HG03066 (cell line): ENCODE data around the gene ATXN7L1.

Experiments
- ATAC-seq: cut with Tn5 transposase; IDR thresholded peaks from one replicate; pipeline ENCODE4 v1.9.1; 2021; ENCODE audit warnings: low read depth; ENCODE audit not compliant: unreplicated experiment

Gene ATXN7L1

DNA sequence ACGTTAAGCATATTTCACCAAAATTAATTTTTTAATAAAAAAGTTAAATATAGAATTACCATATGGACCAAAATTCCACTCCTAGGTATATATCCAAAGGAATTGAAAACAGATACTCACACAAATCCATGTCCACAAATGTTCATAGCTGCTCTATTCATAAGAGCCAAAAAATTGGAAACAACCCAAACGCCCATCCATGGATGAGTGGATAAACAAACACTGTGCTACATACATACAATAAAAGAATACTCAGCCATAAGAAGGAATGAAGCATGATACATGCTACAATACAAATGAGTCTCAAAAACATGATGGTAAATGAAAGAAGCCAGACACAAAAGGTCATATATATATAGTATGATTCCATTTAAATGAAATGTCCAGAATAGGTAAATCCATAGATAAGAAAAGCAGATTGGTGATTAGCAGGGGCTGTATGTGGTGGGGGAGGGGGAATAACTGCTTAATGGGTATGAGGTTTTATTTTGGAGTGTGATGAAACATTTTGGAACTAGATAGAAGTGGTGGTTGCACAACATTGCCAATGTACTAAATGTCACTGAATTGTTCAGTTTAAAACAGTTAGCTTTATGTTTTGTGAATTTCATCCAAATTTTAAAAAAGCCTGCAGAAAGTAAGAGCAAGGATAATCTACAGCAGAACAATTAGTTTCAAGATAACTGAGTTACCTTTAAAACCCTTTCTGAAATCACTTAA is 193.9 kb downstream of the ATXN7L1 start:
- no peak for ATAC-seq

DNA sequence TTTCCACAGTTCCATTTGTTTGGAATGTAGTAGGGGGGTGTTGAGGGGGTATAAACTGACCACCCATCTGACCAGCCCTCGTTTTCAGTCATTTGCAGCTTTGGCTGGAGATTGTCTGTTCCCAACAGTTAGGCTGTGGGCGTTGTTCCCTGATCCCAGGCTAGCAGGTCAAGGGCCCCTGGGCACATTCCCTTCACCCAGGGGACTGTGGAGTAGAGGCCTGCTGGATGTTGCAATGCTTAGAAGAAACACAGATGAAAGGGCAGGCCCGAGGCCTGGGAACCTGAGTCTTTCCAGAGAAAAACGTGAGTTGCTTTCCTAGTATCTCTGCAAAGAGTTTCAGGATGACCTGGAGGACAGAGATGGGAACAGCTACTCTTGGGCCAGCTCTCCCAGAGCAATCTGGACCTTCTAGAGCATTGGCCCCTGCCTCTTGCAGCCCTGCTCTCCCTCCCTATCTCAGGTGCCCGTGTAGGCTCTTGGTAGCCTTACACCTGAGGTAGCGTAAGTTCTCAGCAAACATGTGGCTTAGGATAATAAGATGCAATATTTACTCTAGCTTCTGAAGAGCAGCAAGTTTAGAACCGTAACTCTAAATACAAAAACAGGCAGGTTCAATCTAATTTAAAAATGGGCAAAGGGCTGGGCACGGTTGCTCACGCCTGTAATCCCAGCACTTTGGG is 195.8 kb downstream of the ATXN7L1 start:
- no peak for ATAC-seq

DNA sequence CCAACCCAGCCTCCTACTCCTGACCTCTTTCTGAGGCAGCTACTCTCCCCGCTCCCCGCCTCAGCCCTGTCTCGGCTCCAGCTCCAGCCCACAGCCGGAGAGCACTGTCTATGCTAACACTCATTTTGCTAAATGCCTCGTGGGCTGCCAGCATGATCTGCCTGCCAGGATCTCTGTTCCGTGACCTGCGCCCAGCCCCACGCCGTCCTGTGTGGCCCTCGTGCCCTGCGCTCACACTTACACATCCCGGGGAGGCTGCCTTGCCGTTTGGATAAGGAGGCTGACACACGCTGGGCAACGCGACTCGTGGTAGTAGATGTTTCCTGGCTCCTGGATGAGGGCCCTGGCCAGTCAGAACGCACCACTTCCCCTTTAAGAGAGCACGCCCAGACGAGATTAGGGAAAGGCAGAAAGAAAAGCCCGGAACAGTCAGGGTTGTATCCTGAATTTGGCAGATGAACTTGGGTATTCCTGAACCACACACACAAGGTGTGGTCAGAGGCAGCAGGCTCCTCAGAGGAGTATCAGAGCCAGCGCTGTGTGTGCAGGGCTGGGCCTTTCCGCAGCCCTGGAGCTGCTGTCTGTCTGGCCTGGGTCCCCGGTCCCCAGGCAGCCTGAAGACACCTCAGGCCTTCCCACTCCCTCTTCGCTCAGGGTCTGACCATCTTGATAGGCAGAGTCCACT is 197.4 kb downstream of the ATXN7L1 start:
- ATAC-seq = no peak

GRCh38 chr7:105677817-105678573 is 198.4 kb downstream of the ATXN7L1 start:
- ATAC-seq = no peak

- no peak for ATAC-seq
Observed at GRCh38 chr7:105677410-105677730, 199.0 kb downstream of the ATXN7L1 start.

DNA sequence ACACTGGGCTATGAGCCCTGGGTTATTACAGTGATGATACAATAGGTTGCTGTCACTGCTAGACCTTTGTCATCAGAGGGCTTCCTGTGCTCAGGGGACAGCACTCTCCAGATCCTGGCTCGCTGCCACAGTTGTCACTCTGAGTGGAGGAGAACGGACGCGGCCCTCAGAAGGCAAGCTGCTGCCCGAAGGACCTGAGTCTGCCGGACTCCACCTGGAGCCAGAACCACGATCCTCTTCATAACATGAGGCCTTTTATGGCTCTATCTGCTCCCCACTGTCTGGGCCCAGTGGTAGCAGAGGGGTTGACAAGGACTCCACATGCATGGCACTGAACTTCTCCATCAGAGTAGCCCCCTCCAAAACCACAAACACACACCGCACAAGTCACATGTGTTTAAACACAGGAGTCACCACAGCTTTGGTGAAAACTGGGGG is 200.4 kb downstream of the ATXN7L1 start:
- no peak for ATAC-seq

DNA sequence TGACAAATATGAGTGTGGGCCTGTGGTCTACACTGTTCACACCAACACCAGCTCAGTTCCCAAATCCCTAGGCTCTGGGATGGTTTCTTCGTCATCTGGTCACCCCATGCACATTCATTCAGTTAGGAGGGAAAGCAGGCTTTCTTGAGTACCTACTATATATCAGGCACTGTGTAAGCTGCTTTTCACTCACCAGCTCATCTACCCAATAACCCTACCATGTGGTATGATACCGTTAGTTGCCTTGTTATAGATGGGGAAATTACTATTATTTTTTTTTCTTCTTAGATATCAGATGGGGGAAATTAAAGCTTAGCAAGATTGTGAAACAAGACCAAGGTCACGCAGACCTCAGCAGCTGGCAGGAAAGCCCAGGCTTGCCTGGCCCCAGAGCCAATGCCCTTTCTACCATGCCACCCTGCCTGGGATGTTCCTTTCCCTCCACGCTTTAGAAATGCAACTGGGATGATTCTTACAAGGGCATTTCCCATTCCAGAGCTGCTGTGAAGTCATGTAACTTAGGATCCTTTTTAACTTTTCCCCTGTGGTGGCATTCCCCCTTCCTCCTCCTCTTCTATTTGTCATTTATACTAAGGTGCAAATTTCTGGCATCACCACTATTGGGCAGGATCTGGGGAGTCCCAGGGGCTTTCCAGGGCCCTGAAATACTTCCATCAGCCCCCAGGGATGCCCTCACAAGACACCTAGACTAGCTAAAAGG is 202.0 kb downstream of the ATXN7L1 start:
- no peak for ATAC-seq

- no peak for ATAC-seq
Observed at GRCh38 chr7:105673367-105674084, 202.9 kb downstream of the ATXN7L1 start.

DNA sequence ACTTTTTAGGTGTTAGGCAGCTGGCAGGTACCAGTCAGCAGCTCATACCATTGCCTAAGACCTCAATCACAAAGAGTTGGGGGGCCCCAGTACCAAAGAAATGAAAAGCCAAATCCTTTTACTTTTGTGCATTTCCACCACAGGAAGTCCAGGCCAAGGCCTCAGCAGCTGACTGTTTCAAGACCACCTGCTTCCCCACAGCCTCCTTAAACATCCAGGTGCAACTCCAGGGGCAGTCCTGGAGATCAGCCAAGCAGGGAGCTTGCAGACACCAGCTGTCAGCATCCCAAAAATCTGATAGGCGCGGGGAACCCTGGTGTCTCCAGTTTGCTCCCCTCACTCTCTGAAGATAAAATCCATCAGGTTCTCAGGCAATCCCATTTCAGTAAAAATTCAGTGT is 203.6 kb downstream of the ATXN7L1 start:
- ATAC-seq = no peak

DNA sequence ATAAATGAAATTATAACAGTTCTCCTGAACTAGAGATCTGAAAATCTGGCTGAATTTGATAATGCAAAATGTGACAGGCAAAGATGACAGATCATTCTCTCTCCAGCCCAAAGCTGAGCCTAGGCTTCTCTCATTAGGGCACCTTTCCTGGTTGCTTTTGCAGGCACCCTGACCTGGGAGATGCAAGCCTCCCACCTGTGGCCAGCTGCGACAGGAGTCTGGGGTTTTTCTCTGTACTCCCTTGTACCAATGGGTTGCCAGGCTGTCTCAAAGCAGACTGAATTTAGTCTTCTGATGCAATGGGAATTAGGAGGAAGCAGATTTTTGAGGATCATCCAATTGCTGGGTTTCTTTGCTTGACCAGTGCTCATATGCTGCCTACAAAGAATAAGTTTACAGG is 210.1 kb downstream of the ATXN7L1 start:
- no peak for ATAC-seq

- ATAC-seq = no peak
Observed at GRCh38 chr7:105665684-105666083, 210.7 kb downstream of the ATXN7L1 start.

GRCh38 chr7:105664816-105665525 is 211.4 kb downstream of the ATXN7L1 start:
- no peak for ATAC-seq

- ATAC-seq = no peak
Observed at GRCh38 chr7:105662998-105663397, 213.4 kb downstream of the ATXN7L1 start.

DNA sequence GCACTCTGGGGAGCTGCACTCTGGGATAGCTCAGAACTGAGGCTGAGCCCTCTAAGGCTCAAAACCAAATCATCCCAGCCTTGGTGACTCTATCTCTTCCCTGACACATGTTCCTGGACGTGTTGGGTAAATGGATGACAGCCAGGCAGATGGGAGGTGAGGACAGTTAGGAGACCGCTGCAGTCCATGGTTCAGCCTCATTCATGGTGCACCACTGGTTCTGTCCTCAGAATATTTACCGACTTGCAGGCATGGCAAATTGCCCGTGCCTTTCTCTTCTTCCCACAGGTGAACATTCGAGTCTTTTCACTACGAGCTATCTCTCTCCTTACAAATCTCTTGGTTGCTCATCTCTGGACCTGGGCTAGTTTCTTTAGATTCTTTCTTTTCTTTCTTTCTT is 214.8 kb downstream of the ATXN7L1 start:
- ATAC-seq = no peak

- no peak for ATAC-seq
Observed at GRCh38 chr7:105656922-105657521, 219.4 kb downstream of the ATXN7L1 start.

DNA sequence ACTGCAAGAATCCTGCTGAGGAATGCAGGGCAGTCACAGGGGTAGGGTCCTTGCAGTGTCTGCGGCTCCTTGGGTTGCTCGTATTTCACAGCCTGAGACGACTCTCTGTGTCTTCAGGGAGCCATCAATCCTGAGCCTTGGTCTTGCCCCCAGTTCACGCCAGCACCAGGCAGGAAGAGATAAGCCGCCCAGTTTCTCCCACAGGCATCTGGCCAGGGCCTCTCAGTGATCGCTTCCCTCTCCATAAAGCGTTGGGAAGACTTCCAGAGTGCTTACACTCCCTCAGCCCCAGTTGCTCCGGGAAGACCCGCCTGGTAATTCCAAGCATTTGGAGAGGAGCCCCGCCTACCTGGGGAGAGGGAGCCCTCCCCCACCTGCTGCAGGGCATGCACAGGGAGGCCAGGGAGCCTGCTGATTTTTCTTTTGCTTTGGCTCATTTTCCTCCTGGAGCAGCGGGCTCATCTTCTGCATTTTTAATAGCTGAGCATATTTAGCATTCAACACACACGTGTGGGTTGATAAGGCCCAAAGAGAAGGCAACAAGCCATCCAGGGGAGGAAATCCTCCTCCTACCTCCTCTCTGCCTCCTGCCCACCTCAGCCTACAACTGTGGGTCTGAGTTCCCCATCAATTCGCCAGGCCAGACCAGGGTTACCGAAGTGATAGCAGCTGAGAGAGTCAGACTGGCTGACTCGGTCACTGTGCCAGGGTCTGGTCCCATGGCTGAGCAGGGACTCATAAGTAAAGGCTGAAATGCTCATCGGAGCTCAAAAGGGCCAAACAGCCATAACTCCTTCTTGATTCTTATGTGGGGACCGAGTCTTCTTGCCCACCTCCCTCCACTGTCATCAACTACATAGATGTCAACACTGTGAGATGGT is 220.7 kb downstream of the ATXN7L1 start:
- ATAC-seq = no peak

DNA sequence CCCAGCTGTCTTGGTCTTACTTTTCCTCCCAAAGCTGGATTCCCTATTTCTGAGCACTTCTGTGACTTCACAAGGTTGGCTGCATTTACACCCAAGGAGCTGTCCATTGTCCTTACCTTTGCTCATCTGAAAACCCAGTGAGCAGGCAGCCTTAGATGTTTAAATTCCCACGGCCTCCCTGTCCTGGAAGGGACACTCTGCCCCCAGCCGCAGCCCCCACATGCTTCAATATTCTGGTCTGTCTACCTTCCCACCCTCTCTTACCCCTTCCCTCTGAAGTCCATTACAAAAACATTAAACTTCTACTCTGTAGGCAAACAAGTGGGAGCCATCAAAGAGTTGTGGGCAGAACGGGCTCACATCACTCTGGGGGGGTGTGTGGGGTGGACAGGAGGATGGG is 221.3 kb downstream of the ATXN7L1 start:
- no peak for ATAC-seq
